ENCODE measurements around the gene PEX26.
"Not testable (repeated sequence)": the region's sequence is repeated elsewhere in the genome, so short reads cannot be mapped to it uniquely, and the experiment has no call there.

Gene PEX26

GRCh38 chr22:18071968-18072310 is 5.9 kb upstream of the PEX26 start:
- no peak for DNase-seq

GRCh38 chr22:18073467-18073866 is 4.3 kb upstream of the PEX26 start:
- no peak for DNase-seq

GRCh38 chr22:18073927-18074326 is 3.9 kb upstream of the PEX26 start:
- not testable (repeated sequence) for DNase-seq

GRCh38 chr22:18075101-18075719 is 2.6 kb upstream of the PEX26 start:
- no peak for DNase-seq

GRCh38 chr22:18075720-18076497 is 1.9 kb upstream of the PEX26 start:
- peak in 1 of 2 experiments; percentile 33 for DNase-seq

GRCh38 chr22:18077087-18077638 is 627 bp upstream of the PEX26 start:
- DNase-seq, result no peak

GRCh38 chr22:18078329-18079041 is 695 bp downstream of the PEX26 start:
- peak; percentile 64 to 69 for DNase-seq

- DNase-seq, result no peak
Observed at GRCh38 chr22:18079706-18080233, 2.0 kb downstream of the PEX26 start.

- DNase-seq, result no peak
Observed at GRCh38 chr22:18081416-18081815, 3.6 kb downstream of the PEX26 start.

- no peak for DNase-seq
Observed at GRCh38 chr22:18082467-18082866, 4.7 kb downstream of the PEX26 start.

GRCh38 chr22:18083406-18083805 is 5.6 kb downstream of the PEX26 start:
- DNase-seq, result no peak

GRCh38 chr22:18085188-18085587 is 7.4 kb downstream of the PEX26 start:
- no peak for DNase-seq

GRCh38 chr22:18087350-18087855 is 9.6 kb downstream of the PEX26 start:
- DNase-seq, result no peak

- DNase-seq, result peak; percentile 41 to 56
Observed at GRCh38 chr22:18088825-18089568, 11.2 kb downstream of the PEX26 start.

- no peak for DNase-seq
Observed at GRCh38 chr22:18090286-18090685, 12.5 kb downstream of the PEX26 start.

- no peak for DNase-seq
Observed at GRCh38 chr22:18091478-18091877, 13.7 kb downstream of the PEX26 start.

GRCh38 chr22:18091916-18092526 is 14.2 kb downstream of the PEX26 start:
- DNase-seq, result peak in 1 of 2 experiments; percentile 36

- DNase-seq, result no peak
Observed at GRCh38 chr22:18093661-18094060, 15.9 kb downstream of the PEX26 start.

- DNase-seq, result no peak
Observed at GRCh38 chr22:18095101-18095805, 17.5 kb downstream of the PEX26 start.

GRCh38 chr22:18096823-18097222 is 19.0 kb downstream of the PEX26 start:
- peak in 1 of 2 experiments; percentile 37 for DNase-seq

- DNase-seq, result no peak
Observed at GRCh38 chr22:18100781-18101180, 23.0 kb downstream of the PEX26 start.
